GM10248 (cell line): ENCODE results near the gene UCHL5.
A peak's percentile ranks its signal among the peaks of the same experiment; 100 is the strongest.

Source experiments
- CTCF ChIA-PET: fragments of 300-600 bp; sonication (Branson Sonifier 250); formaldehyde crosslinking; extraction: SDS; loops from one replicate; lab custom pipeline; 2021; ENCODE audit warnings: antibody characterized with exemption; lab: Yijun Ruan, JAX
- POLR2A ChIA-PET: fragments of 350-650 bp; sonication (Branson Sonifier 250); formaldehyde crosslinking; extraction: SDS; loops from one replicate; lab custom pipeline; 2020; ENCODE audit warnings: antibody characterized with exemption; lab: Yijun Ruan, JAX
- DNase-seq: peaks from one replicate; pipeline ENCODE4 v3.0.0; 2012; ENCODE audit errors: extremely low spot score
- TF ChIP-seq, protein P1 (sequence below): IDR thresholded peaks from 2 replicates; pipeline ENCODE4 v1.5.1; 2012; ENCODE audit warnings: mild to moderate bottlenecking, low read depth; ENCODE audit errors: extremely low read depth, missing control alignments, control extremely low read depth

UCHL5 gene, protein sequence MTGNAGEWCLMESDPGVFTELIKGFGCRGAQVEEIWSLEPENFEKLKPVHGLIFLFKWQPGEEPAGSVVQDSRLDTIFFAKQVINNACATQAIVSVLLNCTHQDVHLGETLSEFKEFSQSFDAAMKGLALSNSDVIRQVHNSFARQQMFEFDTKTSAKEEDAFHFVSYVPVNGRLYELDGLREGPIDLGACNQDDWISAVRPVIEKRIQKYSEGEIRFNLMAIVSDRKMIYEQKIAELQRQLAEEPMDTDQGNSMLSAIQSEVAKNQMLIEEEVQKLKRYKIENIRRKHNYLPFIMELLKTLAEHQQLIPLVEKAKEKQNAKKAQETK

DNA sequence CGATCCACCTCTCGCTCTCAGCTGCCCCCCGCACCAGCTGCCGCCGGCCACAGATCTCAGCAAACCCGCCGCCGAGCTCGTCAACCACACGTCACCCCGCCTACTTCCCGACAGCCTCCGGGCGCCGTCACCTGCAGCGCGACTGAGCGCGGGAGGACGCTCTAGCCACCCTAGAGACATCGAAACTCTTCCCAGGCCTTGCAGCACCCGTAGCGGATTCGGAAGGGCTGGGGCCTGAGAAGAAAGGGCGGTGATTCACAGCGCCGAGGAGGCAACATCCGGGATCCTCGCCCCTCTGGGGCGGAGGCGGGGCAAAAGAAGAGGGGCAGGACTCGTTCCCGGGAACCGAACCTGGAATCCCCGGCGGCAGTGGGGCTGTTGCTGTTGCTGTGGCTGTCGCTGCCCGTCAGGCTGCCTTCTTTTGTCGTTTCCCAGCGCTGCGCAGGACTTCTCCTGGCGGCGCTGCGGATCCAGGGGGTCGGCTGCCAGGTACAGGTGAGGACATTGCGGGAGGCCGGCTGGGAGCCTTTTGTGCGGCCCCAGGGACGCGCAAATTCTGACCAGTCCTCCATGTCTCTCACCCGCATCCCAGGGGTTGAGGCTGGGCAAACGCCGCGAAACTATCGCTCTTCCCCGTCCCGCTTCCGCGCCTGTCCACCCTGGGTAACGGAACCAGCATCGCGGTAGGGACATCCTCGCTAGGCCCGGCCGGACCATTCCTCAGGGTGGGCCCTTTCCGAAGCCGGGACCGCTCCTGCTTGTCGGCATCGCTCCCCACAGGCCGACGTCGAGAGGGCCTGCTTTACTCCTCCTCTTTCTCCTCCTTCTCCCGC lies at the start of gene UCHL5, which contains the start of gene RO60:
UCHL5 (minus strand) TSS at position 79 of the 833 bp plus-strand sequence. CDS start 100 bp downstream, outside the sequence.
RO60 (plus strand) TSS at position 331 of the 833 bp plus-strand sequence. CDS start 9,443 bp downstream, outside the sequence.
- CTCF ChIA-PET: interaction anchor here (0.8 to 2.7 kb wide), 13 partner anchors 12 to 254 kb away, joined by 3 to 21 read pairs (median 5); partner anchors contain the start of genes CDC73 and GLRX2
- TF ChIP-seq, protein P1, sequence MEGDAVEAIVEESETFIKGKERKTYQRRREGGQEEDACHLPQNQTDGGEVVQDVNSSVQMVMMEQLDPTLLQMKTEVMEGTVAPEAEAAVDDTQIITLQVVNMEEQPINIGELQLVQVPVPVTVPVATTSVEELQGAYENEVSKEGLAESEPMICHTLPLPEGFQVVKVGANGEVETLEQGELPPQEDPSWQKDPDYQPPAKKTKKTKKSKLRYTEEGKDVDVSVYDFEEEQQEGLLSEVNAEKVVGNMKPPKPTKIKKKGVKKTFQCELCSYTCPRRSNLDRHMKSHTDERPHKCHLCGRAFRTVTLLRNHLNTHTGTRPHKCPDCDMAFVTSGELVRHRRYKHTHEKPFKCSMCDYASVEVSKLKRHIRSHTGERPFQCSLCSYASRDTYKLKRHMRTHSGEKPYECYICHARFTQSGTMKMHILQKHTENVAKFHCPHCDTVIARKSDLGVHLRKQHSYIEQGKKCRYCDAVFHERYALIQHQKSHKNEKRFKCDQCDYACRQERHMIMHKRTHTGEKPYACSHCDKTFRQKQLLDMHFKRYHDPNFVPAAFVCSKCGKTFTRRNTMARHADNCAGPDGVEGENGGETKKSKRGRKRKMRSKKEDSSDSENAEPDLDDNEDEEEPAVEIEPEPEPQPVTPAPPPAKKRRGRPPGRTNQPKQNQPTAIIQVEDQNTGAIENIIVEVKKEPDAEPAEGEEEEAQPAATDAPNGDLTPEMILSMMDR: peak; percentile 21
- POLR2A ChIA-PET: interaction anchor here (0.5 to 2.0 kb wide), 5 partner anchors 45 to 253 kb away, joined by 3 to 15 read pairs (median 4); partner anchors contain the start of genes GLRX2 and RGS2
- peak; percentile 93 for DNase-seq

DNA sequence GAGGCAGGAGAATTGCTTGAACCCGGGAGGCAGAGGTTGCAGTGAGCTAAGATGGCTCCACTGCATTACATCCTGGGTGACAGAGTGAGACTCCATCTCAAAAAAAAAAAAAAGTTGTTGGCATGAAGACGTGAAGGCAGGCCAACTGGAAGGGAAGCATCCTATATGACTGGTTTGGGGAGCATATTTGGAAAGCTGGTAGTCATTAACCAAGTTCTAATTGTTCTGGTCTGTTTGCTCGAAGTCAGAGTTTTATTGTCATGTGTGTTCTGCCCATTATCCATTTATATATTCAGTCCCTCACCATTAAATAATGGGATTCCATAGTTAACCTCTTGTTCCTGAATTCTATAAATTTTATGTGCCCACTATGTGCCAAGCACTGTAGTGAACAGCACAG lies 49.3 kb upstream of the UCHL5 start:
- no peak for DNase-seq
- ChIA-PET CTCF (interaction anchor here (1.2 to 2.1 kb wide), 3 partner anchors 10 to 301 kb away, joined by 3 to 8 read pairs (median 7); no protein-coding TSS in a partner anchor), POLR2A (no interaction called here)
- TF ChIP-seq, protein P1: no peak

DNA sequence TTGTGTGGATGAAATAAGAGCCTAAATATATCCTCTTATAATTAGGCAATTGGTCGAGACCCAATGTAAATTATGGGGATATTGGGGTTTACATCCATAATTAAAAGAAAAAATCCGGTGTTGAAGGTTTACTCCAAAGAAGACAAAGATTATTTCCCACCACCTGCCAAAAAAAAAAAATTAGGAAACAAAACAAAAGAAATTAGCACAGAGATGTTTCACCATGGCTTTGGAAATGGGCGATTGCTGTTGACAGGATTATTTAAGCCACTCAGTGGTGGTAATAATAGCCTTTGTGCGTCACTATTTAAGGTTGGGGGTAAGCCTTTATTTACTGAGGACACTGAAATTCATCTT lies 46.6 kb upstream of the UCHL5 start:
- ChIA-PET POLR2A (interaction anchor here (0.6 to 2.1 kb wide), 6 partner anchors 17 to 108 kb away, joined by 3 to 15 read pairs (median 4); partner anchors contain the start of genes RO60 and UCHL5), CTCF (interaction anchor here (1.3 to 2.9 kb wide), 5 partner anchors 11 to 299 kb away, joined by 3 to 10 read pairs (median 5); partner anchors contain the start of genes RO60 and UCHL5)
- TF ChIP-seq, protein P1: no peak
- peak; percentile 19 for DNase-seq

DNA sequence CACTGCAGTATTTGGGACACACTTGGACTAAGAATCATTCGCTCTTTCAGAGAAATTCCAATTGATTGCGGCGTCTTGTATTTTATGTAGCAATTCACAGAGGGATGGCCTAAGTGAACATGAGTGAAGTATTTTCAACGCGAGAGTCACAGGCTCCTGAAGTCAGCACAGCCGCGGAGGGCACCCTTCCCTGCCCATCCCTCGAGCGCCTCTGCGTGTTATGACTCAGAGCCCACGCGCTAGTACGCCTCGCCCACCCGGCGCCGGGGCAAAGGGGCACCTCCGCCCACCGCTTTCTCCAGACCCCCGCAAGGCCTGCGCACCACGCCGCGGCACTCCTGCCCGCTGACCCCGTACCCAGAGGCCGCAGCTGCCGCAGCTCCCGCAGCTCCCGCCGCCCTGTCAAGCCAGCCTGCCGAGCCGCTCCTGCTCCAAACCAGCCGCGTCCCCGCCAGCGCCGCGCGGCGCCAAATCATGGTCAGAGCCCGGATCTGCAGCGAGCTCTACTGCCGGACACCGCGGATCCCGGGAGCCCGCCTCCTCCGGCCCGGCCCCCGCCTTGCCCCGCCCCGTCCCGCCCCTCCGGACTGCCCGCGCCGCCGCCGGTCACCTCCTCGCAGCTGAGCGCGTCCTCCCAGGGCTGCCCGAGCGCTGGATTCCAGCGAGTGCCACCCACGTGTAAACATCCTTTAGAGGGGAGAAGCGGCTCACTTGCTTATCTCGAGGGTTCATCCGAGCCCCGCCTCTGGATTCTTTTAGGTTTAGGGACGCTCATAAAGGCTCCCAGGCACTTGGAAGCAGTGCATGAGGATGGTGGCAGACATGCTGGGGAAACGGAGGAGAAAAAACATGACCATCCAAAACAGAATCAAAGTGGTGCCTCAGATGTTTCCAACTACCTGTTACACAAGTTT lies 46.0 kb upstream of the UCHL5 start, which contains the start of gene GLRX2:
GLRX2 (minus strand) TSS at position 508 of the 914 bp plus-strand sequence; CDS start at position 476, 32 bp downstream.
- CTCF ChIA-PET: interaction anchor here (0.7 to 2.9 kb wide), 9 partner anchors 9 to 298 kb away, joined by 3 to 10 read pairs (median 4); partner anchors contain the start of genes RO60 and UCHL5
- POLR2A ChIA-PET: interaction anchor here (0.6 to 2.1 kb wide), 6 partner anchors 17 to 107 kb away, joined by 3 to 15 read pairs (median 4); partner anchors contain the start of genes RO60 and UCHL5
- peak; percentile 96 for DNase-seq
- TF ChIP-seq, protein P1: no peak

DNA sequence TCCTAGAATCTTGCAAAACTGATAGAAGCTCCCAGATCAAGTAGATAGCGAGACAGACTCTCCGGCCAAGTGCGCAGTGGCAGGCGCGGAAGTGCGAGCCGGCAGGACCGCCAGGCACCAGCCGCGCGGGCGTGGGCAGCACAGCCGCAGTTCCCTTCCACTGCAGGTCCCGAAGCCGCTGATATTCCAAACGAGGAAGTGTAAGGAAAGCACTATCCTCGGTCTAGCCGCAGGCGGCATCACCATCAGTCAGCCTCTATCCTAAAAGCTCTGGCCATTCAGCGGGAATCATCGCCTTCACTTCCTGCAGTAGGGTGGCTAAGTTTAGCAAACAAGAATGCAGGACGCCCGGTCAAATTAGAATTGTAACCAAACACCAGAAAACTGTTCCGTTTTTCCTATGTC lies 45.3 kb upstream of the UCHL5 start:
- TF ChIP-seq, protein P1: no peak
- peak; percentile 40 for DNase-seq
- CTCF ChIA-PET: interaction anchor here (0.7 to 2.9 kb wide), 8 partner anchors 9 to 46 kb away, joined by 3 to 10 read pairs (median 4); partner anchors contain the start of genes RO60 and UCHL5
- POLR2A ChIA-PET: interaction anchor here (1.1 to 2.1 kb wide), 2 partner anchors 23 to 46 kb away, joined by 3 to 15 read pairs; partner anchors contain the start of genes RO60 and UCHL5
